AG09309 (cell line): ENCODE measurements around the gene SMIM11.

Experiments used
- DNase-seq: peaks from one replicate; pipeline ENCODE4 v3.0.0-alpha.2; 2010; ENCODE audit warnings: low read depth
- H3K4me3 ChIP-seq: 2 replicates; pipeline ENCODE4 v1.5.1; 2011; ENCODE audit warnings: mild to moderate bottlenecking, low read depth, low read length, moderate library complexity; ENCODE audit not compliant: control insufficient read depth
- CTCF ChIP-seq: IDR thresholded peaks from 2 replicates; pipeline ENCODE4 v1.5.1; 2011; ENCODE audit warnings: mild to moderate bottlenecking, low read depth, low read length, inconsistent platforms; ENCODE audit not compliant: insufficient read depth, control insufficient read depth; ENCODE audit errors: missing control alignments

Gene SMIM11

GRCh38 chr21:34362136-34362444 is 13.2 kb upstream of the SMIM11 start:
- DNase-seq = no peak
- no peak for TF ChIP-seq CTCF
- no peak overlapping the region for H3K4me3 ChIP-seq

- no peak for TF ChIP-seq CTCF
- no peak for DNase-seq
- no peak overlapping the region for H3K4me3 ChIP-seq
These were observed 12.6 kb upstream of the SMIM11 start for GRCh38 chr21:34362670-34363069.

- H3K4me3 ChIP-seq = no peak within 1 kb of the TSS
- no peak for TF ChIP-seq CTCF
- DNase-seq = no peak
These were observed 11.6 kb upstream of the SMIM11 start, which contains the start of gene KCNE2 for GRCh38 chr21:34363733-34364132. Gene KCNE2, plus strand, starts transcription at chr21:34364006. Its CDS starts 6,473 bp downstream, at chr21:34370479.

- no peak for DNase-seq
- TF ChIP-seq CTCF = no peak
- H3K4me3 ChIP-seq = no peak overlapping the region
These were observed 10.4 kb upstream of the SMIM11 start for GRCh38 chr21:34364921-34365320.

GRCh38 chr21:34365809-34366208 is 9.5 kb upstream of the SMIM11 start:
- no peak overlapping the region for H3K4me3 ChIP-seq
- no peak for TF ChIP-seq CTCF
- no peak for DNase-seq

- DNase-seq = peak; percentile 83
- no peak overlapping the region for H3K4me3 ChIP-seq
- TF ChIP-seq CTCF = peak; percentile 77
These were observed 7.9 kb upstream of the SMIM11 start for GRCh38 chr21:34367320-34367935.

- no peak overlapping the region for H3K4me3 ChIP-seq
- DNase-seq = no peak
- no peak for TF ChIP-seq CTCF
These were observed 5.6 kb upstream of the SMIM11 start for GRCh38 chr21:34369741-34370140.
